DOHH2 (cell line): Measurements from ENCODE around the gene GCG.

Experiments used
- EZH2phosphoT487 ChIP-seq: fragments of 200-600 bp; sonication (generic); IDR thresholded peaks from 2 replicates; pipeline ENCODE4 v1.6.1; 2017; ENCODE audit warnings: borderline replicate concordance, mild to moderate bottlenecking, antibody characterized with exemption, low read length, moderate library complexity, mixed read lengths
- TF ChIP-seq, protein P1 (sequence below): fragments of 200-600 bp; sonication (generic); IDR thresholded peaks from one replicate; pipeline ENCODE4 v1.5.1; 2014; ENCODE audit warnings: antibody characterized with exemption, mild to moderate bottlenecking, low read depth, low read length; ENCODE audit not compliant: poor library complexity, severe bottlenecking

GRCh38 chr2:162106746-162107145, 45.3 kb downstream of the GCG start:
- TF ChIP-seq, protein P1, sequence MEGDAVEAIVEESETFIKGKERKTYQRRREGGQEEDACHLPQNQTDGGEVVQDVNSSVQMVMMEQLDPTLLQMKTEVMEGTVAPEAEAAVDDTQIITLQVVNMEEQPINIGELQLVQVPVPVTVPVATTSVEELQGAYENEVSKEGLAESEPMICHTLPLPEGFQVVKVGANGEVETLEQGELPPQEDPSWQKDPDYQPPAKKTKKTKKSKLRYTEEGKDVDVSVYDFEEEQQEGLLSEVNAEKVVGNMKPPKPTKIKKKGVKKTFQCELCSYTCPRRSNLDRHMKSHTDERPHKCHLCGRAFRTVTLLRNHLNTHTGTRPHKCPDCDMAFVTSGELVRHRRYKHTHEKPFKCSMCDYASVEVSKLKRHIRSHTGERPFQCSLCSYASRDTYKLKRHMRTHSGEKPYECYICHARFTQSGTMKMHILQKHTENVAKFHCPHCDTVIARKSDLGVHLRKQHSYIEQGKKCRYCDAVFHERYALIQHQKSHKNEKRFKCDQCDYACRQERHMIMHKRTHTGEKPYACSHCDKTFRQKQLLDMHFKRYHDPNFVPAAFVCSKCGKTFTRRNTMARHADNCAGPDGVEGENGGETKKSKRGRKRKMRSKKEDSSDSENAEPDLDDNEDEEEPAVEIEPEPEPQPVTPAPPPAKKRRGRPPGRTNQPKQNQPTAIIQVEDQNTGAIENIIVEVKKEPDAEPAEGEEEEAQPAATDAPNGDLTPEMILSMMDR, result no peak
- TF ChIP-seq EZH2phosphoT487, result no peak
